ENCODE measurements around the gene NAA10.

The NAA10 gene

GRCh38 chrX:153966283-153966688, 31.4 kb upstream of the NAA10 start:
- H3K9me3 ChIP-seq (ENCODE audit: control insufficient read depth, low read length): no peaks in the 10 kb centered on the region
- peaks cover 25% of the 10 kb centered on the region for H3K4me1 ChIP-seq (ENCODE audit: control insufficient read depth, insufficient read depth, low read length, poor library complexity, severe bottlenecking)
- WGBS, 2 experiments (ENCODE audit: insufficient coverage in 2 of 2): 97 to 100% methylated on average over 4 to 12 of the region's 15 CpGs
- no peak overlapping the region for H3K4me3 ChIP-seq (ENCODE audit: extremely low read depth, insufficient read depth, low read length, poor library complexity, severe bottlenecking)
- no peak overlapping the region for H3K27ac ChIP-seq (ENCODE audit: low read depth, low read length, severe bottlenecking)
- H3K36me3 ChIP-seq (ENCODE audit: control insufficient read depth, insufficient read depth, low read length): peaks cover 57% of the 10 kb centered on the region

GRCh38 chrX:153965406-153965805, 30.6 kb upstream of the NAA10 start:
- H3K36me3 ChIP-seq (ENCODE audit: control insufficient read depth, insufficient read depth, low read length): peaks cover 65% of the 10 kb centered on the region
- 100% methylated on average over 1 of the region's 5 CpGs; no CpG with 5 or more reads in 1 of the 2 experiments for WGBS, 2 experiments (ENCODE audit: insufficient coverage in 2 of 2)
- no peaks in the 10 kb centered on the region for H3K9me3 ChIP-seq (ENCODE audit: control insufficient read depth, low read length)
- no peak overlapping the region for H3K27ac ChIP-seq (ENCODE audit: low read depth, low read length, severe bottlenecking)
- H3K4me3 ChIP-seq (ENCODE audit: extremely low read depth, insufficient read depth, low read length, poor library complexity, severe bottlenecking): no peak overlapping the region
- H3K4me1 ChIP-seq (ENCODE audit: control insufficient read depth, insufficient read depth, low read length, poor library complexity, severe bottlenecking): peaks cover 25% of the 10 kb centered on the region

- H3K4me3 ChIP-seq (ENCODE audit: extremely low read depth, insufficient read depth, low read length, poor library complexity, severe bottlenecking): no peak overlapping the region
- peaks cover 24% of the 10 kb centered on the region for H3K4me1 ChIP-seq (ENCODE audit: control insufficient read depth, insufficient read depth, low read length, poor library complexity, severe bottlenecking)
- 100% methylated on average over 4 of the region's 14 CpGs; no CpG with 5 or more reads in 1 of the 2 experiments for WGBS, 2 experiments (ENCODE audit: insufficient coverage in 2 of 2)
- no peaks in the 10 kb centered on the region for H3K9me3 ChIP-seq (ENCODE audit: control insufficient read depth, low read length)
- H3K27ac ChIP-seq (ENCODE audit: low read depth, low read length, severe bottlenecking): no peak overlapping the region
- peaks cover 75% of the 10 kb centered on the region for H3K36me3 ChIP-seq (ENCODE audit: control insufficient read depth, insufficient read depth, low read length)
Measured at GRCh38 chrX:153964105-153964504, 29.3 kb upstream of the NAA10 start.

DNA sequence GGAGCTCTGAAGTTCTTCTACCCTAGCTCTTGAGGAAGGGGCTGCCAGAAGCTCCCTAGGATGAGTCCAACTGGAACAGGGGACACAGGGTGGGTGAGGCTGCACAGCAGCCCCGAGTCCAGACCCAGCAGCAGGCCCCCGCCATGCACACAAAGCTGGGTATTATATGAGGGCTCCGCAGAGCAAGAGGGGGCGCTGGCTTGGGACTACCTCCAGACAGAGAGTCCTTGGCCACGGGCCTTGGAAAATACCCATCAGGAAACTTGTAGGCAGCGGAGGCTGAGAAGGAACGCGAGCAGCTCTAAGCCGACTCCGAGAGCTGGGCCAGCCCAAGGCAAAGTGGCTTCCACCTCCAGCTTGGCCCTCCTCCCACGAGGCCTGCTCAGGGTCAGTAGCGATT, 28.7 kb upstream of the NAA10 start:
- WGBS, 2 experiments (ENCODE audit: insufficient coverage in 2 of 2): 97% methylated on average over 4 to 7 of the region's 12 CpGs
- no peak overlapping the region for H3K27ac ChIP-seq (ENCODE audit: low read depth, low read length, severe bottlenecking)
- H3K36me3 ChIP-seq (ENCODE audit: control insufficient read depth, insufficient read depth, low read length): peaks cover 79% of the 10 kb centered on the region
- no peak overlapping the region for H3K4me3 ChIP-seq (ENCODE audit: extremely low read depth, insufficient read depth, low read length, poor library complexity, severe bottlenecking)
- peaks cover 18% of the 10 kb centered on the region for H3K4me1 ChIP-seq (ENCODE audit: control insufficient read depth, insufficient read depth, low read length, poor library complexity, severe bottlenecking)
- no peaks in the 10 kb centered on the region for H3K9me3 ChIP-seq (ENCODE audit: control insufficient read depth, low read length)

- H3K4me1 ChIP-seq (ENCODE audit: control insufficient read depth, insufficient read depth, low read length, poor library complexity, severe bottlenecking): peaks cover under 1% of the 10 kb centered on the region
- no peaks in the 10 kb centered on the region for H3K9me3 ChIP-seq (ENCODE audit: control insufficient read depth, low read length)
- H3K36me3 ChIP-seq (ENCODE audit: control insufficient read depth, insufficient read depth, low read length): peaks cover 83% of the 10 kb centered on the region
- H3K4me3 ChIP-seq (ENCODE audit: extremely low read depth, insufficient read depth, low read length, poor library complexity, severe bottlenecking): no peak overlapping the region
- no peak overlapping the region for H3K27ac ChIP-seq (ENCODE audit: low read depth, low read length, severe bottlenecking)
- whole genome bisulfite sequencing, 2 experiments (ENCODE audit: insufficient coverage in 2 of 2): 90 to 100% methylated on average over 2 to 7 of the region's 11 CpGs
Measured at GRCh38 chrX:153961292-153961691, 26.5 kb upstream of the NAA10 start.

GRCh38 chrX:153960786-153961185, 25.9 kb upstream of the NAA10 start:
- H3K36me3 ChIP-seq (ENCODE audit: control insufficient read depth, insufficient read depth, low read length): peaks cover 87% of the 10 kb centered on the region
- no peak overlapping the region for H3K4me3 ChIP-seq (ENCODE audit: extremely low read depth, insufficient read depth, low read length, poor library complexity, severe bottlenecking)
- 95 to 97% methylated on average over 16 to 22 of the region's 22 CpGs for WGBS, 2 experiments (ENCODE audit: insufficient coverage in 2 of 2)
- H3K4me1 ChIP-seq (ENCODE audit: control insufficient read depth, insufficient read depth, low read length, poor library complexity, severe bottlenecking): no peaks in the 10 kb centered on the region
- H3K27ac ChIP-seq (ENCODE audit: low read depth, low read length, severe bottlenecking): no peak overlapping the region
- H3K9me3 ChIP-seq (ENCODE audit: control insufficient read depth, low read length): no peaks in the 10 kb centered on the region

DNA sequence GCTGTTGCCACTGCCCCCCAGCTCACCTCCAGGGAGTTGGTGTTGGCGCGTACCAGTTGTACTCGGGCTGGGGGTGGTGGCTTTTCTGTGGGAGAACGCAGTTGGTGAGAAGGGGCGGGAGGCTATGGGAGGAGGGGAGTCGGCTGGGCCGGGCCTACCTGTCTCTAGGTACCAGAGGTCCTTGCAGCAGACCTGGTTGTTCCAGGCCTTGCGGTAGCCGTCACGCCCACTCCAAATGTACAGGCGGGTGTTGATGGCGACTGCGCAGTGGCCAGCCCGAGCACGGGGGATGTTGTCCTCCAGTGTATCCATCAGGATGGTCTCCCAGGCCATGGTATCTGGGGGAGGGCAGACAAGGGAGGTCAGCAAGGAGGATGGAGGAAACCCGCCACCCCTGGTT, 25.2 kb upstream of the NAA10 start:
- Histone ChIP-seq H3K27ac (ENCODE audit: low read depth, low read length, severe bottlenecking) (no peak overlapping the region), H3K9me3 (ENCODE audit: control insufficient read depth, low read length) (no peaks in the 10 kb centered on the region), H3K4me1 (ENCODE audit: control insufficient read depth, insufficient read depth, low read length, poor library complexity, severe bottlenecking) (no peaks in the 10 kb centered on the region), H3K36me3 (ENCODE audit: control insufficient read depth, insufficient read depth, low read length) (peaks cover 85% of the 10 kb centered on the region), H3K4me3 (ENCODE audit: extremely low read depth, insufficient read depth, low read length, poor library complexity, severe bottlenecking) (no peak overlapping the region)
- 100% methylated on average over 3 of the region's 16 CpGs; no CpG with 5 or more reads in 1 of the 2 experiments for WGBS, 2 experiments (ENCODE audit: insufficient coverage in 2 of 2)

DNA sequence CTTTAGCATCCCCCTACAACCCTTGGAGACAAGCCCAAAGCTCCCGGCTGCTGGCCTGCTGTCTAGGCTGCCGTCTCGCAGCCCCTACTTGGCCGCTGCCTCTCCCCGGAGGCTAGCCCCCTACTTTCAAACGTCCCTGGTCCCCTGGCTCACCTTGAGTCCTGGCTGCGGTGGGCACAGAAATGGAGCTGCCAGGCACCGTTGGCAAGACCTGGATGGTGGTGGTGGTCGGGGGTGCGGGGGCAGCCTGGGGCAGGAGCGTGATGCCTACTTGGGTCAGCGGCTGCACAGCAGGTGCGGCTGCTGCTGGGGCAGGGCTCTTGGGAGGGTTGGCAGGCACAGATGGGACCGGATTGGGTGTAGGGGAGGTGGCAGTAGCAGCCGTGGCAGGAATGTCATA, 24.8 kb upstream of the NAA10 start:
- no peaks in the 10 kb centered on the region for H3K9me3 ChIP-seq (ENCODE audit: control insufficient read depth, low read length)
- no peak overlapping the region for H3K27ac ChIP-seq (ENCODE audit: low read depth, low read length, severe bottlenecking)
- peaks cover 81% of the 10 kb centered on the region for H3K36me3 ChIP-seq (ENCODE audit: control insufficient read depth, insufficient read depth, low read length)
- no peaks in the 10 kb centered on the region for H3K4me1 ChIP-seq (ENCODE audit: control insufficient read depth, insufficient read depth, low read length, poor library complexity, severe bottlenecking)
- no peak overlapping the region for H3K4me3 ChIP-seq (ENCODE audit: extremely low read depth, insufficient read depth, low read length, poor library complexity, severe bottlenecking)
- 98 to 100% methylated on average over 2 to 10 of the region's 15 CpGs for WGBS, 2 experiments (ENCODE audit: insufficient coverage in 2 of 2)

- H3K4me1 ChIP-seq (ENCODE audit: control insufficient read depth, insufficient read depth, low read length, poor library complexity, severe bottlenecking): no peaks in the 10 kb centered on the region
- H3K36me3 ChIP-seq (ENCODE audit: control insufficient read depth, insufficient read depth, low read length): peaks cover 77% of the 10 kb centered on the region
Measured at GRCh38 chrX:153958605-153959004, 23.8 kb upstream of the NAA10 start.

DNA sequence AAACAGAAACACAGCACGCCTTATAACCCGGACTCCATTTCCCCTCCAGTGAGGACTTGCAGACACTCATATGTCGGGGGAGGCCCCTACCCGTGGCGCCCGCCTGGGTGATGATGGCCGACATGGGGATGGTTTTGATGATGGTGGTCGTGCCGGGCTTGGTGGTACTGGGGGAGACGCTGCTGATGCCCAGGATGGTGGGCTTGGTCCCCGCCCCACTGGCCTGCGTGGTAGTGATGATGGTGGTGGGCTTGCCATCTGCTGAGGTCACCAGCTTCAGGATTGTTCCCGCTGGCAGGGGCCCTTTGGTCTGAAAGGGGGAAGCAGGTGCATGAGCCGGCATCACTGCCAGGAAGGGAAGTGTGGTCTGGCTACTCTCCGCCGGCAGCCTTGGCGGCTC, 22.4 kb upstream of the NAA10 start:
- Histone ChIP-seq H3K27ac (ENCODE audit: low read depth, low read length, severe bottlenecking) (no peak overlapping the region), H3K4me3 (ENCODE audit: extremely low read depth, insufficient read depth, low read length, poor library complexity, severe bottlenecking) (no peak overlapping the region), H3K9me3 (ENCODE audit: control insufficient read depth, low read length) (no peaks in the 10 kb centered on the region), H3K36me3 (ENCODE audit: control insufficient read depth, insufficient read depth, low read length) (peaks cover 73% of the 10 kb centered on the region), H3K4me1 (ENCODE audit: control insufficient read depth, insufficient read depth, low read length, poor library complexity, severe bottlenecking) (no peaks in the 10 kb centered on the region)
- WGBS, 2 experiments (ENCODE audit: insufficient coverage in 2 of 2): 100% methylated on average over 3 of the region's 17 CpGs; no CpG with 5 or more reads in 1 of the 2 experiments

More at GRCh38 chrX:153958605-153959004, 23.8 kb upstream of the NAA10 start:
- Histone ChIP-seq H3K4me3 (ENCODE audit: extremely low read depth, insufficient read depth, low read length, poor library complexity, severe bottlenecking) (no peak overlapping the region), H3K9me3 (ENCODE audit: control insufficient read depth, low read length) (no peaks in the 10 kb centered on the region), H3K27ac (ENCODE audit: low read depth, low read length, severe bottlenecking) (no peak overlapping the region)
- WGBS, 2 experiments (ENCODE audit: insufficient coverage in 2 of 2): 95 to 99% methylated on average over 12 of the region's 14 CpGs

DNA sequence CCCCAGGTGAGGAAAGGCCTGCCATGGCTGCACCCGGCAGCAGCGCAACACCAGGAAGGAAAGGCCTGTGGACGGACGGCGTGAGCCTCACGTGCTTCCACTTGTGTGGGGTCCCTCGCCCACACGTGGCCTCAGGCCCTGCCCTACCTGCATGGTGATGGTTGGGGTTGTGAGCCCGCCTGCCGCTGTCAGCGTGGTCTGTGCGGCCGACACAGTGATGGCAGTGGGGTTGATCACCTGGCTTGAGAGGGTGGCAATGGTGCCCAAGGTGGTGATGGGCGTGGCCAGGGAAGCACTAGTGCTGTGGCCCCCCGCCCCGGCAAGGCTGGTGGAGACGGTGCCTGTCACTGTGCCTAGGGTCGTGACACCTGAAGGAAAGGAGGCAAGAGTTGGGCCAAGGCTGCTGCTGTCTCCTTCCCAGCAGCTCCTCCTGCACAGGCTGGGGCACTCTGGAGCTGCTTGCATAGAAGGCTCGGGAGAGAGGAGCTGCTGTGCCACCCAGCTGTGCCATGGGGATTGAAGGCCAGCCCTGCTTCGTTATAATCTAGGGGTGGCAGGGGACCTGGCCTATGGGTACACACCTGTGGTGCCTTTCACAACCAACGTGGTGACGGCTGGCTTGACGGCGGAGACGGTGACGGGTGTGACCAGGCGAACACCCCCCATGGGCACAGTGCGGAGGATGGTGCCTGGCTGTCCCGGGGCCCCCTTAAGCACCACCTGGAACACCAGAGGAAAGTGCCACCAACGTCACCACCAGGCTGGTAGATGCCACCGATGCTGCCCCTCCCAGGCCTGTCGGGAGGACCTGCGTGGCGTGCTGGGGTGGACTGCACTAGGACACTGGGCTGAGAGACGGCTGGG, 21.4 kb upstream of the NAA10 start:
- Histone ChIP-seq H3K9me3 (ENCODE audit: control insufficient read depth, low read length) (no peaks in the 10 kb centered on the region), H3K36me3 (ENCODE audit: control insufficient read depth, insufficient read depth, low read length) (peaks cover 73% of the 10 kb centered on the region), H3K4me3 (ENCODE audit: extremely low read depth, insufficient read depth, low read length, poor library complexity, severe bottlenecking) (no peak overlapping the region), H3K4me1 (ENCODE audit: control insufficient read depth, insufficient read depth, low read length, poor library complexity, severe bottlenecking) (no peaks in the 10 kb centered on the region), H3K27ac (ENCODE audit: low read depth, low read length, severe bottlenecking) (no peak overlapping the region)
- WGBS, 2 experiments (ENCODE audit: insufficient coverage in 2 of 2): 94 to 97% methylated on average over 6 to 16 of the region's 35 CpGs
